Kidney tubule cell (primary cell): Measurements from ENCODE around the gene PTPRD.
A peak's percentile ranks its signal among the peaks of the same experiment; 100 is the strongest.

ENCODE experiments used
- DNase-seq: peaks from one replicate; pipeline ENCODE4 v3.0.0-alpha.2; 2018; ENCODE audit warnings: low spot score

Gene PTPRD

DNA sequence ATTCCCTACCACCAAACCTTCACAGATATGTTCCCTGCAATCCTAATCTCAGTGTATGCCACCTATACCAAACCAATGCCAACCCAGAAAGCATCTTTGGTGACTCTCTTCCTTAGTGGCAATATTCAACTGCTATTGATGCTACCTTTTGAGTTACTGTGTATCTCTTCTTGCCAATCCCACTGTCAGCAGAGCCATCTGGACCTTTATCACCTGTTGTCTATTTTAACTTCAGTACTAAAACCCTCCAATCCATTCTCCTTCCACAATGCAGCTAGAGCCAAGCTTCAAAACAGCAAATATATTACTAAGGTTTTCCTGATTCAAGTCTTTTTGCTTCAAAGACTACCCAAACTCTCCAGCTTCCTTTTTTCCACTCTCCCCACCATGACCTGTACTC lies 2036.1 kb downstream of the PTPRD start:
- no peak for DNase-seq

DNA sequence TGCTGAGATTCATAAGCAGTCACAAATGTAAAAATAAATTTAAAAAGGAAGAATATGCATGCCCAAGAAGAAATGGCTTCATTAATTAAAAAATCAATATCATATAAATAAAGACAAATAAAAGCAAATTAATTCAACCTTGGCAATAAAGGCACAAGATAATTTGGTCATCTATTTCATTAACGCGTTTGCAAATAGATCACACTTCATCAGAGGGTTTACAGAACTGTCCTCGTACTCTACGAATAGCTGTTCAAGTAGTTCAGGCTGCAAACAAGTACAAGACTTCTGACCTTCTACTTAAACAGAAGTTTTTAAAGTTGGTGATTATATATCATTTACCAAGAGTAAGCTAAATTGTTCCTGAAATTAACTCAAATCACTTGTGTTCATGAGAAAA lies 2038.0 kb downstream of the PTPRD start:
- DNase-seq = no peak

DNA sequence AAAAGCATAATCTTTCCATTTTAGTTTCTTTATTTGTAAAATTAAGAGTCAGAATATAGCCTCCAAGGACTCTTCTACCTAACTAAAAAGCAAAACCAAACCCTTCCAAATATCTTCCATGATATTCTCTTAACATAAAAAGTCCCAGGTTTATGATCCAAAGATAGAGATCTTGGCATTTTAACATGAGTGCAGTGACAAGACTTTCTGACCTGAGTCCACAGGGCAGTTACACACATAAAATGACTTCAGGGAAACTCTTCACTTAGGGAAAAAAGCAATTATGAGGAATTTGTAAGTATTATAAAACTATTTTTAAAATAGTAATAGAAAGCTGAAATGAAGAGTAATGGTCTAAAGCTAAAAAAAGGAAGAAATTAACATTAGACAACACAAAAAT lies 2040.6 kb downstream of the PTPRD start:
- no peak for DNase-seq

DNA sequence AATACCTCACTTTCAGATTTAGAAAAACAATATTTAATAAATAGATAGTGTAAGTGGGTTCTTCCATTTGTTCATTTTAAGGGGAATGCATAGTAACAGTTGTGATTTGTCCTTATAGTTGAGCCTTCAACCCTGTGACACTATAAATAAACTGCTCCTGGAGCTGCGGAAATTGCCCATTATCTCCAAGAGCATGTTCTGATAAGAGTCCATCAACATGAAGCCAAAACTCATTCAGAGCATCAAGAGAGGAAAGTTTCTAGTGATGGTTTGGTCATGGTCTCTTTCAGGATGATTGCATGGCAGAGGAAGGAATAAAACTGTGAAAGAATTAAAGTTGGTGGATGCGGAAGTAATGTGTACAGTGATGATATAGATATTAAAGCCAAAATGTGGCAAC lies 2041.2 kb downstream of the PTPRD start:
- no peak for DNase-seq

DNA sequence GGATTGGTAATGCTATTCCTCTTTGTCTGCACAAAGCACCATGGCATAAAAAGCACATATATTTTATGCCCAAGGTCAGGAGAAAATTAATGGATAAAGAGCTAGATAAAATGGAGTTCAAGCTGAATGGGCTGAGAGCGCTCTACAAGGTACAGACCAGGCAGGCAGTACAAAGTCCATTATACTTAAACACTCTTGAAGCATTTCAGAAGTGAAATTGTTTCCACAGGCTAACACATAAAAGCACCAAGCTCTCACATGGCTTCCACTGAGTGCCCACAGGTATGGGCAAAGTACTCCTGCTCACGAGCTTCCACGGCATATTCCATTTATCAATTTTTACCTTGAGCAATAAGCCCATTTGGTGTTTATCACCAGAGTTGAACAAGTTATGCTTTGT lies 2042.0 kb downstream of the PTPRD start:
- DNase-seq = no peak

DNA sequence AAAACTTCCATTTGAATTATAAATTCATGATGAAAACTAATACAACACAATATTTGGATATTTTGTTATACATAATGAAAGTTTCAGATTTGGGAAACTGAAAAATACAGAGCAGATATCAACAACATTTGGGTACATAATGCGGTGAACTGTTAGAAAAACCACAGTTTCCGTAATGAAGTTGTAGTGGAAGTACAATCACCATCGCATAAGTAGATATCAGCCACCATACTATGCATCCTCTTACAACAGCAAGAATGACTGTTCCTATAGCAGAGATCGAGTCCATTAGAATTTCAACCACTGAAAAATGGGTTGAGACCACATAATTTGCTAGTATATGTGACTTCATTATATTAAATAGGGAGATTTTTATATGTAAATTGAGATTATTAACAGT lies 2043.0 kb downstream of the PTPRD start:
- no peak for DNase-seq

DNA sequence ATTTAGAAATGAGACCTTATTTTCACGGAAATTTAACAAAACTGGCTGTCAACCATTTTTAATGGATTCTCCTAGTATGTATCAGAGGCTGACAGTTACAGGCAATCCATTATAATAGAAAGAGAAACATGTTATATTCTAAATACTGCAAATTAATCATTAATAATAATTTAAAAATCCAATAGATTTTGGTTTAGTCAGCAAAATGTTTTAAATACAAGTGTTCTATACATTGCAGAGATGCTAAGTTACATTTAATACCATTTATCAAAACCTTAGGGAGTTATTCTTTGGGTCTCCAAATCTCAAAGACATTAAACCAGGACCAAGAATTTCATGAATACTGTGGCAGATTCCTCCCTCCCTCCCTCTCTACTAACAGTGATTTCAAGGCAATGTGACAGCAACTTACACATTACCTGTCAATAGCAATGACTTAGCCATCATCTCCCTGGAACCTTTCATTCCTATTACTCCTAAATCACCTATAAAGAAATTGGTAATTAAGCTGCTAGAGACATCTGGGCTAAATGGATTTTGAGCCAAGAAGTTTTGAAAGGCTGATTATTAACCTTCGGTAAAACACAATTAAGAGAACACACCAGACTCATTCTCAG lies 2044.7 kb downstream of the PTPRD start:
- DNase-seq = no peak

DNA sequence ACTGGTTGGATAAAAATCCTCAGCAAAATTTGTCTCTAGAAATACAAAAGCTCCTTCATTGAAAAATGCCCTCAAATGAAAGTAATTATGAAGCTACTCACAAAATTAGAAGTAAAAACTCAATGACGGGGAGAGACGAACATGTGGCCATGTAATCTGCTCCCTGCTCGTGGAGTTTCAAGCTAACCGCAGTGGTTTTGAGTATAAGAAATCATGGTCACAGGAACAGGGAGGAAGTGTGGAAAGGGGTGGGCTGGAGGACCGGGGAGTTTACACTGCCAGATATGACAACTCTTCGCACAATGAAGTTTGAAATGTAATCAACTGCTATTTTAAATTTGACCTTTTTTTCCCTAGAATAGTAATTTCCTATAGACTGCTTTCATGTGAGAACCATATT lies 2047.8 kb downstream of the PTPRD start:
- no peak for DNase-seq

DNA sequence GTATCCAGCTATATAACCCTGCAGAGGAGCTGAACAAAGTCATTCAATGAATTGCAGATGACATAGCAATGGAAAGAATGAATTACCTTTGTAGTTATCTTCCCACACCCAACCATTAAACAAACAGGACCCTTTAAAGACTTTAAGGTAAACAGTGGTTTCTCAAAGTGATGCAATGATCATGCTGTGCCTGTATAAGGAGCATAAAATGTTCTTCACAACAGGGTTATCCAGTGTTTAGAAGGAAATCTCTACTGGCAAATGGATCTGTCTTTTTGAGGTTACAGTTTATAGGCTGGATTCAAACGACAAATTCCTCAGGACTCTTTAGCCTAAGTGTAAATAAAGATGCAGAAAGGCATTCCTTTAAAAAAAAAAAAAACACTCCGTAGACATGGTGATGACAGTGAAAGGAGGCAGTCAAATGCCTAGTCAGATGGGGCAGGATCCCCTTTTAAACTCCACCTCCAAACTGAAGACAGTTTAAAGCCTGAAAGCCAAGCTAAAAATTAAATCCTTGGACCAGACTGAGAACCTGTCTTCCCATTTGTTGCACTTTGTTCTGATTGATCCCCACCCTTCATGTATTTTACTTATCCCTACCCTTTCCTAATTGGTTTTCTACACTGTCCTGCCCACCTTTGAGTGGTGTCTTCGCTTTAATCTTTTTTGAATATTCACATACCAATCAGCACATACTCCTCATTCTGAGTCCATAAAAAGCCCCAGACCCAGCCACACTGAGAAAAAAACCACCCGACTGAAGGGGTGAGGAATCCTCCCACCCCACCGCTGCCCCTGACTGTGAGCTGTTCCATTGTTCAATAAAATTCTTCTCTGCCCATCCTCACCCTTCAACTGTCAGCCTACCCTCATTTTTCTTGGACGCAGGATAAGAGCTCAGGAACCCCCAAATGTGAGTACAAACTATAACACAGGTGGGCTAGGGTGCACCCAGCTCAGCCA lies 2052.0 kb downstream of the PTPRD start:
- DNase-seq = no peak

DNA sequence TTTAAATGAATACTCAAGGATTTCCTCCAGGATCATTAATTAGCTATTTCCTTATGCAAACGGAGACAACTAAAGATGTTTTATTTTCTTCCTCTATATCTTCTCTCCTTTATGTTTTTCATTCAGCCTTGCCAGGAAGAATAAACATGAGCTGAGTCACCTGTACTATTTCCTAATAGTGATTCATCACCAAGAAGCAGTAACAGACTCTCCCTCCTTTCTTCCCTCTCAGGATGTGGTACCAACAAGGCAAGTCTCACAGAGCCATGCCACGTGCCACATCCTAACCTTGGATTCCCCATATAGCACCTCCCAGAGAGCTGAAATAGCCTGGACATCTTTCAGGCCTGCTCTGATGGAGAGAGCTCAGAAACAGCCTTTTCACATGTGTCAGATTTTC lies 2054.6 kb downstream of the PTPRD start:
- peak; percentile 75 for DNase-seq

GRCh38 chr9:8555762-8556500 lies 2056.9 kb downstream of the PTPRD start:
- DNase-seq = no peak

DNA sequence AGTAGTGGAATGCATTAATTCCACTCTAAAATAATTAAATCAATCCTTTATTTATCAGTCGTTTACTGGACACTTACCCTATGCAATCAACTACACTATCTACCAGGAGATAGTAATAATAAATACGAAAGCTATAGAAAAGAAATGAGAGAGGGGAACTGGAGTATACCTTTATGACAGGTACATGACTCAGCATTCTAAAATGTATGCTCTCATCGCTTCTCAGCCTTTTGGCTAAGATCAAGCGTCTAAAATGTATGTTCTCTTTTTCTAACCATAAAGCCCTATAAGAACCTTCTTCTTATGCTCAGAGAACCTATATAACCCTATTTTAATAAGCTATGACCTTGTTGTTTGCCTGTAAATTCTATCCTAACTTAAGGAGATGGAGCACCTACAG lies 2059.4 kb downstream of the PTPRD start:
- DNase-seq = no peak

GRCh38 chr9:8552732-8553131 lies 2060.1 kb downstream of the PTPRD start:
- DNase-seq = no peak

- no peak for DNase-seq
Observed at GRCh38 chr9:8549214-8549613, 2063.6 kb downstream of the PTPRD start.

GRCh38 chr9:8543219-8543618 lies 2069.6 kb downstream of the PTPRD start:
- no peak for DNase-seq

DNA sequence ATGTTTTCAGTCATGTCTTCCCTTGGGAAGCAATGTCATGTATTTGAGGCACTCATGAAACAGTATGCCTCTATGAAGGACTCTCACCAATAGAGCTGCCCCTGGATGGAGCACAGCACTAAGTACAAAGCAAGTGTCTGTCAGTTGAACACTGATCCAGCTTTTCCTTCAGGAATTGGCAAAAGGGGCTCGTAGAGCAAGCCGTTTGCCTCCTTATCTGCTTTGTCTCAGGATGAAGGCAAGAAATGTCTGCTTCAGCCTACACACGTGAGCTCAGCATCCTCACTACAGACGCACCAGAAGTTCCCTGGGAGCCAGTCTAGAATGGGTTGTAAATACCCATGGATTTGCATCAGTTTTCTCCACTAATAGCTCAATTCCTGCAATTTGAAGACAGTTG lies 2070.3 kb downstream of the PTPRD start:
- no peak for DNase-seq

DNA sequence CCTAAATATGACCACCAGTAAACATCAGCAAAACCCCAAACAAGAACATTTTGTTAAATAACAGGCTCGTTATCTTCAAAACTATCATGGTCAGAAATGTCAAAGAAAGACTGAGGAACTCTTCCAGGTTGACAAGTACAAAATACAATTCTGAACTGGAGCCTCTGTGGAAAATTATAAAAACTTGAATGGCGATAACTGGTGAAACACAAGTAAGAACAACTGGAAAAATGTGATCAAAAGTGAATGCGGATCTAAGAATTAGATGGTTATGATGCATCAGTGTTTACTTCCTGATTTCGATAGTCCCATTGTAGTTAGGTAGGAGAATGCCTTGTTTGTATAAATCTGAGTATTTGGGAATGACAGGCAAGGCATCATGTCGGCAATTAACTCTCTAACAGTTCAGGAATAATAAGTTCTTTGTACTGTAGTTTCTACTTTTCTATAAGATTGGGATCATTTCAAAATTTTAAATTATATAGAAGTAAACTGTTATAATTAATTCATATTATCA lies 2073.1 kb downstream of the PTPRD start:
- DNase-seq = no peak

GRCh38 chr9:8536845-8537244 lies 2076.0 kb downstream of the PTPRD start:
- no peak for DNase-seq

DNA sequence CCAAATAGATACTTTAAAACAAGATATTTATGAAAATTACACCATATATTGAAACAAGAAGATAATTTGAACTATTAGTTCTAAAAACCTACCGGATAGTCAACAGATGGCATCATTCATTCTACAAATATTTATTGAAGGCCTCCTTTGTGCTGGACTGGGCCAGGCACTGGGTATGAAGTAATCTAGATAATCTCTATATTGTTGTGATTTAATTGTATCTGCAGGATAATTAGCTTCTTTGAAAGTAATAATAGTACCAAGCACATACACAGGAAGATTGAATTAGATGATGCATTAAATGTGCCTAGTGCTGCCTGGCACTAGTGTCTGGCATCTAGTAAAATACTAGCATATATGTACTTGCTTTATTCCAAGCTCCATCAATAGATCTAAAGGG lies 2078.0 kb downstream of the PTPRD start:
- DNase-seq = no peak

DNA sequence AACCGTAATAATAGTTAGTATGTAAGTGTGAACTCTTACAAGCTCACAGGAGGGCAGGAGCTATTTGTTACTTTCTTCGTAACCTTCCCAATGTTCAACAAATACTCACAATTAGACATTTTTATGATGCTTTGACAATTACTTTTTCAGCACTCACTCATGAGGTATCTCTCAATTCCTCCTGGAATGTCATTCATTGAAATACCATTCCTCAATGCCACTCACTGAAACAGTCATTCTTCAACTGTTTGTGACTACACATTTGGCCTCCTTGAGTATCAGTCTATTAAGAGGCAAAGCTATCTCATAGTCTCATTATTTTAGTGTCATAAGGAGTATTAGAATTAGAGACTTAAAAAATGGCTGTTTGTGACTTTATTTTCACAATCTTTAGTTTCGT lies 2079.1 kb downstream of the PTPRD start:
- DNase-seq = peak; percentile 62

GRCh38 chr9:8531826-8532415 lies 2080.9 kb downstream of the PTPRD start:
- no peak for DNase-seq

- peak; percentile 2 for DNase-seq
Observed at GRCh38 chr9:8521112-8521511, 2091.7 kb downstream of the PTPRD start.
